GM18508 (cell line): ENCODE results near the gene ELL2.

ENCODE experiments used
- ATAC-seq: cut with Tn5 transposase; IDR thresholded peaks from one replicate; pipeline ENCODE4 v1.9.1; 2021; ENCODE audit warnings: moderate number of reproducible peaks; ENCODE audit not compliant: insufficient read depth, unreplicated experiment

Gene ELL2

GRCh38 chr5:95958310-95959014 is 3.2 kb downstream of the ELL2 start:
- no peak for ATAC-seq

- ATAC-seq, result no peak
Measured at GRCh38 chr5:95957561-95958203, 4.0 kb downstream of the ELL2 start.

- no peak for ATAC-seq
Measured at GRCh38 chr5:95956900-95957293, 4.8 kb downstream of the ELL2 start.

- ATAC-seq, result no peak
Measured at GRCh38 chr5:95956021-95956899, 5.4 kb downstream of the ELL2 start.

GRCh38 chr5:95954716-95955115 is 6.9 kb downstream of the ELL2 start:
- ATAC-seq, result no peak

GRCh38 chr5:95953021-95953702 is 8.5 kb downstream of the ELL2 start:
- no peak for ATAC-seq

- no peak for ATAC-seq
Measured at GRCh38 chr5:95951916-95952315, 9.7 kb downstream of the ELL2 start.

- ATAC-seq, result peak; percentile 77
Measured at GRCh38 chr5:95949810-95950209, 11.8 kb downstream of the ELL2 start.

- ATAC-seq, result no peak
Measured at GRCh38 chr5:95948631-95949030, 13.0 kb downstream of the ELL2 start.

GRCh38 chr5:95946451-95946850 is 15.2 kb downstream of the ELL2 start:
- ATAC-seq, result no peak

GRCh38 chr5:95942968-95943367 is 18.7 kb downstream of the ELL2 start:
- ATAC-seq, result no peak

- ATAC-seq, result no peak
Measured at GRCh38 chr5:95942414-95942813, 19.2 kb downstream of the ELL2 start.

GRCh38 chr5:95941756-95942155 is 19.9 kb downstream of the ELL2 start:
- no peak for ATAC-seq

GRCh38 chr5:95940758-95941682 is 20.6 kb downstream of the ELL2 start:
- no peak for ATAC-seq

GRCh38 chr5:95939465-95939864 is 22.2 kb downstream of the ELL2 start:
- ATAC-seq, result no peak

- ATAC-seq, result no peak
Measured at GRCh38 chr5:95938766-95939165, 22.9 kb downstream of the ELL2 start.

- no peak for ATAC-seq
Measured at GRCh38 chr5:95938347-95938746, 23.3 kb downstream of the ELL2 start.

- ATAC-seq, result no peak
Measured at GRCh38 chr5:95937607-95938152, 24.0 kb downstream of the ELL2 start.

GRCh38 chr5:95936812-95937397 is 24.7 kb downstream of the ELL2 start:
- no peak for ATAC-seq
